ENCODE results near the gene ZGRF1.

Gene ZGRF1

GRCh38 chr4:112516471-112517066, 120.1 kb downstream of the ZGRF1 start:
- TF ChIP-seq, protein P1, sequence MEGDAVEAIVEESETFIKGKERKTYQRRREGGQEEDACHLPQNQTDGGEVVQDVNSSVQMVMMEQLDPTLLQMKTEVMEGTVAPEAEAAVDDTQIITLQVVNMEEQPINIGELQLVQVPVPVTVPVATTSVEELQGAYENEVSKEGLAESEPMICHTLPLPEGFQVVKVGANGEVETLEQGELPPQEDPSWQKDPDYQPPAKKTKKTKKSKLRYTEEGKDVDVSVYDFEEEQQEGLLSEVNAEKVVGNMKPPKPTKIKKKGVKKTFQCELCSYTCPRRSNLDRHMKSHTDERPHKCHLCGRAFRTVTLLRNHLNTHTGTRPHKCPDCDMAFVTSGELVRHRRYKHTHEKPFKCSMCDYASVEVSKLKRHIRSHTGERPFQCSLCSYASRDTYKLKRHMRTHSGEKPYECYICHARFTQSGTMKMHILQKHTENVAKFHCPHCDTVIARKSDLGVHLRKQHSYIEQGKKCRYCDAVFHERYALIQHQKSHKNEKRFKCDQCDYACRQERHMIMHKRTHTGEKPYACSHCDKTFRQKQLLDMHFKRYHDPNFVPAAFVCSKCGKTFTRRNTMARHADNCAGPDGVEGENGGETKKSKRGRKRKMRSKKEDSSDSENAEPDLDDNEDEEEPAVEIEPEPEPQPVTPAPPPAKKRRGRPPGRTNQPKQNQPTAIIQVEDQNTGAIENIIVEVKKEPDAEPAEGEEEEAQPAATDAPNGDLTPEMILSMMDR (IDR thresholded peaks at IDR 0.05; ENCODE audit: insufficient read depth, low read depth, low read length, missing control alignments) = no peak
- DNase-seq (ENCODE audit: low read depth) = peak; percentile 73
- peak overlapping the region; percentile 96 for H3K4me3 ChIP-seq (ENCODE audit: low read depth, low read length)

- no peak for DNase-seq (ENCODE audit: low read depth)
- H3K4me3 ChIP-seq (ENCODE audit: low read depth, low read length) = peak within 1 kb of the TSS; percentile 96
- TF ChIP-seq, protein P1 (IDR thresholded peaks at IDR 0.05; ENCODE audit: insufficient read depth, low read depth, low read length, missing control alignments) = no peak
These were observed 120.6 kb downstream of the ZGRF1 start, which contains the start of gene NEUROG2 for GRCh38 chr4:112516066-112516470. TSS of gene NEUROG2 (minus strand) at chr4:112516180. CDS start at chr4:112515475, 705 bp downstream.

DNA sequence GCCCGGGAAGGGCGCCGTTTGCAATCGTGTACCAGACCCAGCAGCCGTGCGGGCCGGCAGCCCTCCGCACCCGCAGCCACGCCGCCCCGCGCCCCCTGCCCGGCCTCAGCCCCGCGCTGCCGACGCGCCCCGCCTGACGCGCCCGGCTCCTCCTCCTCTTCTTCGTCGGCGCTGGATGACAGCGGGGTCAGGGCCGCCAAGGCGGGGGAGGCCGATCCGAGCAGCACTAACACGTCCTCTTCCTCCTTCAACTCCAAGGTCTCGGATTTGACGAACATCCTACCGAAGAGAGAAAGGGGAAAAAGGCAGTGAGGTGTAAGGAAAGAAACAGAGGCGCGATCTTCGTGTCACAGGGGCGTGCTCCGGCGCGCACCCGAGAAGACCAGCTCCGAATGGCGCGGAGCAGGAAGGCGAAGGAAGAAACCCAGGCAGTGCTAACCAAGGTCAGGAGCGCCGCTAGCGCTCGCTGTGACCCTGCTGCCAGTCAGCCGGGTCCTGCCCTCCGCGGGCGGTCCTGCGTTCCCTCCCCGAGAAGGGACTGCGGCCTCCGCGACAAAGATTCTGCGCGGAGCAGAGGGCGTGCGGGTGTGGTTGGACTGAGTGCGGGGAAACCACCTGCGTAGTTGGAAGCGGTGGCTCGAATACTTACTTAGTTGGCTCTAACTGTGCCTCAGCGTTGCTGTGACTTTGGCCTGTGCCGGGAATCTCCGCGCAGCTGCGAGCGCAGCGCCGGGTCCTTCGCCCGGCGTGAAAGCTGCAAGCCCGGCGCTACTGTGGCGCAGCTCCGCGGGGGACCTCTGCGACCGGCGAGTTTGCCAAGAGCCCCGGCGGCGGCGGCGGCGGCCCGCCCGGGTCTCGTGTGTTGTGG, 121.3 kb downstream of the ZGRF1 start:
- H3K4me3 ChIP-seq (ENCODE audit: low read depth, low read length) = peak overlapping the region; percentile 96
- TF ChIP-seq, protein P1 (IDR thresholded peaks at IDR 0.05; ENCODE audit: insufficient read depth, low read depth, low read length, missing control alignments) = no peak
- DNase-seq (ENCODE audit: low read depth) = peak; percentile 69

DNA sequence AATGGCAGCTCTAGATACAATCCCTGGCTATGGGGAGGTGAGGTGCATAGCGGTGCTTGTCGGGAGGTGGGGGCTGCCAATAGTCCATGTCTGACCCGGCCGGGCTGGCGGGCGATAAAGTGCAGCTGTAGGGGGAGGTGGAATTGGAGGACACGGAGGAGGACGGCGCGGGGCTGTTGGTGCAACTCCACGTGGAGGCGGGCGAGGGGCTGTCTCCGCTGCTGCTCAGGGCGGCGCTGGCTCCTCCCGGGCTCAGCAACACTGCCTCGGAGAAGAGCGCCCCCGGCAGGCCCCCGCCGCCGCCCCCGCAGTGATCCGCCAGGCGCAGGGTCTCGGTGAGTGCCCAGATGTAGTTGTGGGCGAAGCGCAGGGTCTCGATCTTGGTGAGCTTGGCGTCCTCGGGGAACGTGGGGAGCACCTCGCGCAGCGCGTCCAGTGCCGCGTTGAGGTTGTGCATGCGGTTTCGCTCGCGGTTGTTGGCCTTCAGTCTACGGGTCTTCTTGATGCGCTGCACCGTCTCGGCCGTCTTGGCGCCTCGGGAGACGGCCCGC, 122.0 kb downstream of the ZGRF1 start:
- peak; percentile 54 for DNase-seq (ENCODE audit: low read depth)
- peak overlapping the region; percentile 96 for H3K4me3 ChIP-seq (ENCODE audit: low read depth, low read length)
- TF ChIP-seq, protein P1 (IDR thresholded peaks at IDR 0.05; ENCODE audit: insufficient read depth, low read depth, low read length, missing control alignments) = peak; percentile 39

DNA sequence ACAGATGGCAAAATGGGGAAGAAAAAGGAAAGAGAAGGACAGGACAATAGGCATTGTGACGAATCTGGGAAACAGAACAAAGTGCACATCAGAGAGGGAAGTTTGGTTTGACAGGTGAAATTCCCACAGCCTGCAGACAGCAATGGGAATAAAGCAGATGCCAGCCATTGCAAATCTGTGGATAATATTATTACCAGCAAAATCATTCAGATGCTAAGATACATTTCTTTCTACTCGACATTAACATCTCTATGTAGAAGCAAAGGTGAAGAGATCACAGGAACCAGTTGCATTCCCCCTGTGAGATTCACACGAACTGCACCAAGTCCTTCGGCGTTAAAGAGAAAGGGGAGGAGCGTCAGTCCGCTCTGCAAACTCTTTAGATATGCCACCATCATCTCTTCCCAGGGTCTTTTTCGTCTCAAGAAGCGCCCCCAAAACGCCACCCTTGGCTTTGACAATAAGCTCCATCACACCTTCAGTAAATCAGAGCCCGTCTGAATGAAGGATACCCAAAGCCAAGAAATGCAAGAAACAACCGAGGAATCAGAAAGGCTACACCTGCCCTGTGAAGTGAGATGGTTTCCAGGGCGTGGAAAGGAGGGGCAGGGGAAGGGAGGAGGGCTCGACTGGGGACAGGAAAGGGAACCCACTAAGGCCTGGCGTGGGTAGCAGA, 122.6 kb downstream of the ZGRF1 start:
- peak overlapping the region; percentile 96 for H3K4me3 ChIP-seq (ENCODE audit: low read depth, low read length)
- DNase-seq (ENCODE audit: low read depth) = peak; percentile 63
- TF ChIP-seq, protein P1 (IDR thresholded peaks at IDR 0.05; ENCODE audit: insufficient read depth, low read depth, low read length, missing control alignments) = no peak

GRCh38 chr4:112511803-112512118, 124.9 kb downstream of the ZGRF1 start:
- no peak overlapping the region for H3K4me3 ChIP-seq (ENCODE audit: low read depth, low read length)
- DNase-seq (ENCODE audit: low read depth) = no peak
- TF ChIP-seq, protein P1 (IDR thresholded peaks at IDR 0.05; ENCODE audit: insufficient read depth, low read depth, low read length, missing control alignments) = no peak
